Upper lobe of right lung (tissue), 1 donor: ENCODE data around the gene BMP7. TPM values are rescaled to one million over a fixed set of nuclear protein-coding genes. Genes with fewer than 3 reads are reported as not detected.

Experiments
- ATAC-seq: fragments of 200-7000 bp; cut with Tn5 transposase; one replicate; pipeline ENCODE4 v1.9.1; 2020; ENCODE audit warnings: mild to moderate bottlenecking, moderate library complexity
- DNase-seq: peaks from one replicate; pipeline ENCODE4 v3.0.0-alpha.2; 2020
- H3K27ac ChIP-seq: fragments of 200-600 bp; one replicate; pipeline ENCODE4 v1.8.0; 2022
- H3K27me3 ChIP-seq: fragments of 200-600 bp; one replicate; pipeline ENCODE4 v1.8.0; 2022; ENCODE audit warnings: mild to moderate bottlenecking
- H3K36me3 ChIP-seq: fragments of 200-600 bp; one replicate; pipeline ENCODE4 v1.8.0; 2022
- H3K4me1 ChIP-seq: fragments of 200-600 bp; one replicate; pipeline ENCODE4 v1.8.0; 2022
- H3K4me3 ChIP-seq: fragments of 200-600 bp; one replicate; pipeline ENCODE4 v1.8.0; 2022; ENCODE audit warnings: mild to moderate bottlenecking
- H3K9me3 ChIP-seq: fragments of 200-600 bp; one replicate; pipeline ENCODE4 v1.8.0; 2022
- intact Hi-C: fragments of 100-400 bp; cut with DNase I; formaldehyde crosslinking; loops from one replicate; pipeline ENCODE4 v1.11.0; 2022
- total RNA-seq: library from RNA; stranded (reverse); fragmentation: NEBNext Ultra II Directional; extraction: Animal tissue kit (Norgen Biotek cat#: 25700); gene quantifications from one replicate; pipeline ENCODE4 v1.2.1, GENCODE V29; 2021
- TF ChIP-seq, protein P1 (sequence below): fragments of 200-600 bp; IDR thresholded peaks from one replicate; pipeline ENCODE4 v1.8.0; 2022; ENCODE audit warnings: antibody characterized with exemption
- donor health status: DM: no; HTN: yes; CAD: no; lungs with severe emphysema.

BMP7 gene
- total RNA-seq, 1 donor from 2014 or later: 1.2 TPM

DNA sequence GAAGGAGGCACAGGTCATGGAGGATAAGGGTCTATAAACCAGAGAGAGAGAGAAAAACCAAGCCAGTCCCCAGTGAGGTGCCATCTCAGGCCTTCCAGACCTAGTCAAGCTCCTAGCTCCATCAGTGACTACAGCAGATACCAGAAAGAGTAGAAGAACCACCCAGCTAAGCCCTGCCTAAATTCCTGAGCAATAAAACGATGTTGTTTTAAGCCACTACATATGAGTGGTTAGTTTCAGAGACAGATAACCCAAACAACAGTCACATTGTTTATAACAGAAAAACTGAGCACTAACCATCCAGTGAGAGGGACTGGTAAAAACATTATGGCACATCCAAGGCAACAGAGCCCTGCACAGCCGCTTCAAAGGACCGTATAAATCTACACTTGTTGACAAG is 59.2 kb downstream of the BMP7 start:
- intact Hi-C loops: no loop called here

DNA sequence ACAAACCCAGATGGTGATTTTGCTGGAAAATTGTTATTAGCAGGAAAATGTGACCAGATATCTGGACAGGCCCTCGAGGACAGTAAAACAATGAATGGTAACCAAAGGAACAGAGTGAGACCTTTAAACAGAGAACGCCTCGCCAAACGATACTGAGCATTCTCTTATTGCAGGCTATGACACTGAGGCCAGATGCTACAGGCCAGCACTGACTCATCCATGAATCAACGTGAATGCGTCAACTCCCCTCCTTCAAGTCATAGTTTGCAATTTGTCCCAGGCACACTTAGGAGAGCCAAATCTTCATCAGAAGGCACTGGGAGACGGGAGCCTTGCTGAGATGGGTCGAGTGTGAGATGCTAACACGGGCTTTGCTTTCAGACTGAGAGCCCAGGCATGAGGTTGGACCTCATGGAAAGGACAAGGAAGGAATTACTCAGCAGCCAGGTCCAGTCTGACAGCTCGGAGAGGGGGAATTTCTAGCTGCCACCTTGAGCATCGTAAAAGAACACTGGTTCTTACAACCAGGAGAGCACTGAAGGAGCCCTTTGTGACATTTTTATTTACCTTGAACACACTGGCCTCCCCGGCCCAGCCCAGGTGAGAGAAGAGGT is 60.7 kb downstream of the BMP7 start:
- intact Hi-C loops: no loop called here
- Histone ChIP-seq H3K27ac (no peak overlapping the region), H3K27me3 (no peaks in the 10 kb centered on the region), H3K9me3 (no peaks in the 10 kb centered on the region), H3K4me3 (no peak overlapping the region), H3K36me3 (no peaks in the 10 kb centered on the region), H3K4me1 (no peaks in the 10 kb centered on the region)
- ATAC-seq: no peak
- TF ChIP-seq, protein P1, sequence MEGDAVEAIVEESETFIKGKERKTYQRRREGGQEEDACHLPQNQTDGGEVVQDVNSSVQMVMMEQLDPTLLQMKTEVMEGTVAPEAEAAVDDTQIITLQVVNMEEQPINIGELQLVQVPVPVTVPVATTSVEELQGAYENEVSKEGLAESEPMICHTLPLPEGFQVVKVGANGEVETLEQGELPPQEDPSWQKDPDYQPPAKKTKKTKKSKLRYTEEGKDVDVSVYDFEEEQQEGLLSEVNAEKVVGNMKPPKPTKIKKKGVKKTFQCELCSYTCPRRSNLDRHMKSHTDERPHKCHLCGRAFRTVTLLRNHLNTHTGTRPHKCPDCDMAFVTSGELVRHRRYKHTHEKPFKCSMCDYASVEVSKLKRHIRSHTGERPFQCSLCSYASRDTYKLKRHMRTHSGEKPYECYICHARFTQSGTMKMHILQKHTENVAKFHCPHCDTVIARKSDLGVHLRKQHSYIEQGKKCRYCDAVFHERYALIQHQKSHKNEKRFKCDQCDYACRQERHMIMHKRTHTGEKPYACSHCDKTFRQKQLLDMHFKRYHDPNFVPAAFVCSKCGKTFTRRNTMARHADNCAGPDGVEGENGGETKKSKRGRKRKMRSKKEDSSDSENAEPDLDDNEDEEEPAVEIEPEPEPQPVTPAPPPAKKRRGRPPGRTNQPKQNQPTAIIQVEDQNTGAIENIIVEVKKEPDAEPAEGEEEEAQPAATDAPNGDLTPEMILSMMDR: no peak
- no peak for DNase-seq

More for the DNA sequence above, 59.2 kb downstream of the BMP7 start:
- H3K27me3 ChIP-seq: no peaks in the 10 kb centered on the region
- no peaks in the 10 kb centered on the region for H3K9me3 ChIP-seq
- no peak for DNase-seq
- H3K27ac ChIP-seq: no peak overlapping the region
- H3K4me3 ChIP-seq: no peak overlapping the region
- TF ChIP-seq, protein P1: no peak
- no peaks in the 10 kb centered on the region for H3K4me1 ChIP-seq
- H3K36me3 ChIP-seq: no peaks in the 10 kb centered on the region
- ATAC-seq: no peak

DNA sequence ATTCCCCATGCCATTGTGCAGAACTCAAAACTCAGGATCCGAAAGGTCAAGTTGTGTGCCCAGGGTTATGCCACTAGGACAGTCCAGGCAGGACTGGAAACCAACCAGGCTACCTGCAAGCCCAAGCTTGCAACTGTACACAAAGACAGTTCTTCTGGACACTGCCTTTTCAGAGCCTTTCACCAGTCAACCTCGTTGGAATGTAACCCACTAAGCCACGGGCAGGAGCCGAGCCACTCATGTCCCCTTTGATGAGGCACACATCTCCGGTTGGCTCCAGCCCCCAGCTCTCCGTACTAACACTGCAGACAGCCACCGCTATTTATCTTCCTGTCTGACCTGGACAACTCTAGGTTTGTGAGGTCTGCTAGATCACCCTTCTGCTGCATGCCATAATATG is 62.5 kb downstream of the BMP7 start:
- H3K27me3 ChIP-seq: no peaks in the 10 kb centered on the region
- H3K4me1 ChIP-seq: no peaks in the 10 kb centered on the region
- no peak overlapping the region for H3K4me3 ChIP-seq
- ATAC-seq (no peak), DNase-seq (no peak)
- TF ChIP-seq, protein P1: no peak
- no peaks in the 10 kb centered on the region for H3K36me3 ChIP-seq
- no peaks in the 10 kb centered on the region for H3K9me3 ChIP-seq
- H3K27ac ChIP-seq: no peak overlapping the region
- intact Hi-C loops: no loop called here

DNA sequence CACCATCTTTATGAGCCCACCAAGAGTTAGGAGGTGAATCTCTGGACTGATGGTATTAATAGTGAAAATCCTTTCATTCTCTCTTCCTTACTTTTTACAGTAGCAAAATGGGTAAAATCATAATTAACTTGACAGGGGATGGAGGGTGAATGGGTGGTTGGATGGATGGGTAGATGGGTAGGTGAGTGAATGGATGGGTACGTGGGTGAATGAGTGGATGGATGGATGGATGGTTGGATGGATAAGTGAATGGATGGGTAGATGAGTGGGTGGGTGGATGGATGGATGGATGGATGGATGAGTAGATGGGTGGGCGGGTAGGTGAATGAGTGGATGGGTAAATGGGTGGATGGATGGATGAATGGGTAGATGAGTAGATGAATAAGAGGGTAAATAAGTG is 63.2 kb downstream of the BMP7 start:
- intact Hi-C loops: no loop called here

DNA sequence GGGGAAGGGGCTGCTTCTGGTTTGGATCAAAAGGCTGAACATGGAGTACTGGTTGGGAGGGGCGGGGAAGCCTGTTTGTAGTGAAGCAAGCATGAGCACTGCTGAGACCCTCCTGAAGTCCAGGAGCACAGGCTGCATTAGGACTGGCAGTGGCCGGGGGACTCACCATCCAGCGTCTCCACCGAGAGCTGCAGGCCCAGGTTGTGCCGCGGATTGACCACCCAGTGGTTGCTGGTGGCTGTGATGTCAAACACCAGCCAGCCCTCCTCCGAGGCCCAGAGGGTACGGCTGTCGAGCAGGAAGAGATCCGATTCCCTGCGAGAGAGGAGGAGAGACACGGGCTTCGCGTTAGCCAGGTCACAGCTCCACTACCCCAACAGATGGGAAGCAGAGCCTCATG is 64.1 kb downstream of the BMP7 start:
- TF ChIP-seq, protein P1: no peak
- ATAC-seq: no peak
- Histone ChIP-seq H3K36me3 (no peaks in the 10 kb centered on the region), H3K9me3 (no peaks in the 10 kb centered on the region), H3K4me3 (no peak overlapping the region), H3K27ac (no peak overlapping the region), H3K4me1 (no peaks in the 10 kb centered on the region), H3K27me3 (no peaks in the 10 kb centered on the region)
- intact Hi-C loops: no loop called here
- DNase-seq: no peak

More for the DNA sequence above, 63.2 kb downstream of the BMP7 start:
- no peak for DNase-seq
- Histone ChIP-seq H3K9me3 (no peaks in the 10 kb centered on the region), H3K4me3 (no peak overlapping the region), H3K27ac (no peak overlapping the region), H3K4me1 (no peaks in the 10 kb centered on the region), H3K36me3 (no peaks in the 10 kb centered on the region), H3K27me3 (no peaks in the 10 kb centered on the region)
- TF ChIP-seq, protein P1: no peak
- no peak for ATAC-seq
